HG03139 (cell line): ENCODE results near the gene SPHKAP.
"Not testable (repeated sequence)": the region's sequence is repeated elsewhere in the genome, so short reads cannot be mapped to it uniquely, and the experiment has no call there.

Experiments used
- ATAC-seq: cut with Tn5 transposase; IDR thresholded peaks from one replicate; pipeline ENCODE4 v1.9.1; 2021; ENCODE audit not compliant: unreplicated experiment

Gene SPHKAP

GRCh38 chr2:228037915-228038314, 143.6 kb downstream of the SPHKAP start:
- no peak for ATAC-seq

- no peak for ATAC-seq
Measured at GRCh38 chr2:228023619-228024018, 157.9 kb downstream of the SPHKAP start.

GRCh38 chr2:228018311-228018710, 163.2 kb downstream of the SPHKAP start:
- ATAC-seq = no peak

GRCh38 chr2:228017784-228018183, 163.7 kb downstream of the SPHKAP start:
- ATAC-seq = no peak

- no peak for ATAC-seq
Measured at GRCh38 chr2:228016402-228016801, 165.1 kb downstream of the SPHKAP start.

- ATAC-seq = no peak
Measured at GRCh38 chr2:228015741-228016140, 165.7 kb downstream of the SPHKAP start.

GRCh38 chr2:227996366-227996765, 185.1 kb downstream of the SPHKAP start:
- no peak for ATAC-seq

GRCh38 chr2:227990937-227991336, 190.6 kb downstream of the SPHKAP start:
- no peak for ATAC-seq

- no peak for ATAC-seq
Measured at GRCh38 chr2:227973241-227973640, 208.2 kb downstream of the SPHKAP start.

- no peak for ATAC-seq
Measured at GRCh38 chr2:227971619-227972230, 209.8 kb downstream of the SPHKAP start.

GRCh38 chr2:227960317-227960716, 221.2 kb downstream of the SPHKAP start:
- no peak for ATAC-seq

- no peak for ATAC-seq
Measured at GRCh38 chr2:227942965-227943364, 238.5 kb downstream of the SPHKAP start.

- no peak for ATAC-seq
Measured at GRCh38 chr2:227942021-227942420, 239.5 kb downstream of the SPHKAP start.

GRCh38 chr2:227939271-227940027, 242.0 kb downstream of the SPHKAP start:
- no peak for ATAC-seq

- ATAC-seq = not testable (repeated sequence)
Measured at GRCh38 chr2:227936249-227936648, 245.2 kb downstream of the SPHKAP start.

- no peak for ATAC-seq
Measured at GRCh38 chr2:227933884-227934283, 247.6 kb downstream of the SPHKAP start.

- no peak for ATAC-seq
Measured at GRCh38 chr2:227932403-227932802, 249.1 kb downstream of the SPHKAP start.

- ATAC-seq = no peak
Measured at GRCh38 chr2:227932001-227932400, 249.5 kb downstream of the SPHKAP start.
